ENCODE results near the gene ZFR.
A peak's percentile ranks its signal among the peaks of the same experiment; 100 is the strongest.

GRCh38 chr5:32489791-32490562, 45.4 kb upstream of the ZFR start:
- TF ChIP-seq CTCF (optimal IDR thresholded peaks at IDR 0.05 in 1 of 3, IDR thresholded peaks at IDR 0.05 in 1 of 3, conservative IDR thresholded peaks at IDR 0.05 in 1 of 3; ENCODE audit: extremely low read depth in 1 of 3, insufficient read depth in 2 of 3, low read length in 3 of 3): peak; percentile 67 to 78 (median 76)
- no peak for TF ChIP-seq EZH2 (IDR thresholded peaks at IDR 0.05; ENCODE audit: low read length)

Measured in keratinocyte (primary cell).